ENCODE data around the gene THBS3.
"Not testable (repeated sequence)": the region's sequence is repeated elsewhere in the genome, so short reads cannot be mapped to it uniquely, and the experiment has no call there.

DNA sequence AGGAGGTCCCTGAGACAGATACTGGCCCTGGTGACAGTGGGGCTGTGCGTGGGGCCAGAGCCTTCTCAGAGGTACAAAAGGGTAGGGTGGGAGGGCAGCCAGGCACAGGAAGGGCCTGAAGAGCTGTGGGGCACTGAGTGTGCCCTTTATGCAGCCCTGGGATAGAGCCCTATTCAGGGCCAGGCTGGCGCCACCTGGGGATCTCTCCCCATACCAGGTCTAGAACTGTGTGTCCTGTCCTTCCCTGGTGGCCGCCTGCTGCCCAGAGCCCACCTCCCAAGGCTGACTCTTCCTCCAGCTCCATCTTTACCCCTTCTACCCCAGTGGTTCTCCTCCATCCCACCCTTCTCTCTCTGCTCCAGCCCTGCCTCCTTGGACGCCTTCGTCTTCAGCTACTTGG, 25.8 kb upstream of the THBS3 start:
- TF ChIP-seq, protein P1, sequence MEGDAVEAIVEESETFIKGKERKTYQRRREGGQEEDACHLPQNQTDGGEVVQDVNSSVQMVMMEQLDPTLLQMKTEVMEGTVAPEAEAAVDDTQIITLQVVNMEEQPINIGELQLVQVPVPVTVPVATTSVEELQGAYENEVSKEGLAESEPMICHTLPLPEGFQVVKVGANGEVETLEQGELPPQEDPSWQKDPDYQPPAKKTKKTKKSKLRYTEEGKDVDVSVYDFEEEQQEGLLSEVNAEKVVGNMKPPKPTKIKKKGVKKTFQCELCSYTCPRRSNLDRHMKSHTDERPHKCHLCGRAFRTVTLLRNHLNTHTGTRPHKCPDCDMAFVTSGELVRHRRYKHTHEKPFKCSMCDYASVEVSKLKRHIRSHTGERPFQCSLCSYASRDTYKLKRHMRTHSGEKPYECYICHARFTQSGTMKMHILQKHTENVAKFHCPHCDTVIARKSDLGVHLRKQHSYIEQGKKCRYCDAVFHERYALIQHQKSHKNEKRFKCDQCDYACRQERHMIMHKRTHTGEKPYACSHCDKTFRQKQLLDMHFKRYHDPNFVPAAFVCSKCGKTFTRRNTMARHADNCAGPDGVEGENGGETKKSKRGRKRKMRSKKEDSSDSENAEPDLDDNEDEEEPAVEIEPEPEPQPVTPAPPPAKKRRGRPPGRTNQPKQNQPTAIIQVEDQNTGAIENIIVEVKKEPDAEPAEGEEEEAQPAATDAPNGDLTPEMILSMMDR (conservative IDR thresholded peaks at IDR 0.05 in 1 of 2, IDR thresholded peaks at IDR 0.05 in 1 of 2; ENCODE audit: low read depth in 1 of 2, low read length in 2 of 2) = not testable (repeated sequence)
- TF ChIP-seq EZH2 (IDR thresholded peaks at IDR 0.05; ENCODE audit: low read length, missing control alignments) = not testable (repeated sequence)

Measured in fibroblast of lung (primary cell).